LNCAP (cell line): Measurements from ENCODE around the gene NTSR2.

ENCODE experiments used
- TF ChIP-seq, protein P1 (sequence below): fragments of 450-650 bp; IDR thresholded peaks from 2 replicates; pipeline ENCODE4 v1.5.1; 2017; ENCODE audit warnings: mild to moderate bottlenecking

The NTSR2 gene

DNA sequence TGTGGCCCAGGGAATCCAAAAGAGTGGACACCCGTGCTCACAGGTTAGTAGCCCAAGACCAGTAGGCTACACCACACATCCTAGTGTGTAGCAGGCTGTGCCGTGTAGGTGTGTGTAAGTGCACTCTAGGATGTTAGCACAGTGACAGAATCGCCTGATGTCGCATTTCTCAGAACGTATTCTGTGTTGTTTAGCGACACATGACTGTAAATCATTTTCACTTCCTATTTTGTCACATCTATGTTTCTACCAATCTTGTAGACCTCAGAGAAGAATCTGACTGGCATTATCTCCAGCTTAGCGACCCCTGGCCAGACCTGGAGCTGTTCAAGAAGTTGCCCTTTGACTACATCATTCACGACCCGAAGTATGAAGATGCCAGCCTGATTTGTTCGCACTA, 45.1 kb downstream of the NTSR2 start:
- TF ChIP-seq, protein P1, sequence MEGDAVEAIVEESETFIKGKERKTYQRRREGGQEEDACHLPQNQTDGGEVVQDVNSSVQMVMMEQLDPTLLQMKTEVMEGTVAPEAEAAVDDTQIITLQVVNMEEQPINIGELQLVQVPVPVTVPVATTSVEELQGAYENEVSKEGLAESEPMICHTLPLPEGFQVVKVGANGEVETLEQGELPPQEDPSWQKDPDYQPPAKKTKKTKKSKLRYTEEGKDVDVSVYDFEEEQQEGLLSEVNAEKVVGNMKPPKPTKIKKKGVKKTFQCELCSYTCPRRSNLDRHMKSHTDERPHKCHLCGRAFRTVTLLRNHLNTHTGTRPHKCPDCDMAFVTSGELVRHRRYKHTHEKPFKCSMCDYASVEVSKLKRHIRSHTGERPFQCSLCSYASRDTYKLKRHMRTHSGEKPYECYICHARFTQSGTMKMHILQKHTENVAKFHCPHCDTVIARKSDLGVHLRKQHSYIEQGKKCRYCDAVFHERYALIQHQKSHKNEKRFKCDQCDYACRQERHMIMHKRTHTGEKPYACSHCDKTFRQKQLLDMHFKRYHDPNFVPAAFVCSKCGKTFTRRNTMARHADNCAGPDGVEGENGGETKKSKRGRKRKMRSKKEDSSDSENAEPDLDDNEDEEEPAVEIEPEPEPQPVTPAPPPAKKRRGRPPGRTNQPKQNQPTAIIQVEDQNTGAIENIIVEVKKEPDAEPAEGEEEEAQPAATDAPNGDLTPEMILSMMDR = no peak

DNA sequence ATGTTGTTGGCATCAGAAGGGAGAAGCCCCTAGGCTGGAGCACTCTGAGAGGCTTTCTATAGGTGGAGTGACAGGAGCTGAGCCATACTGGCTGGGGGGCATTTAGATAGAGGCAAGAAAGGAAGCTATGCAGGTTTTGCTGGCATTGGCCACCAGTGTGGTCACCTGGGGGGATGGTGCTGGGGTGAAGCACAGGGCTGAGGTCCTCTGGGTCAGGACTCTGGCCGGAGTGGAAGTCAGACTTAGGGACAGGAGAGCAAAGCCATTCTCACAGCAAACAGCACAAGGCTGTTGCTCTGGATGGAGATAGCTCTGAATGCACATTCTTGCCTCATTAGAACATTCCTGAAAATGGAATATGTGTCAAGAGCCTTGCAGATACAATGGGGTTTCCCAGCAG, 47.4 kb downstream of the NTSR2 start:
- TF ChIP-seq, protein P1 = no peak

DNA sequence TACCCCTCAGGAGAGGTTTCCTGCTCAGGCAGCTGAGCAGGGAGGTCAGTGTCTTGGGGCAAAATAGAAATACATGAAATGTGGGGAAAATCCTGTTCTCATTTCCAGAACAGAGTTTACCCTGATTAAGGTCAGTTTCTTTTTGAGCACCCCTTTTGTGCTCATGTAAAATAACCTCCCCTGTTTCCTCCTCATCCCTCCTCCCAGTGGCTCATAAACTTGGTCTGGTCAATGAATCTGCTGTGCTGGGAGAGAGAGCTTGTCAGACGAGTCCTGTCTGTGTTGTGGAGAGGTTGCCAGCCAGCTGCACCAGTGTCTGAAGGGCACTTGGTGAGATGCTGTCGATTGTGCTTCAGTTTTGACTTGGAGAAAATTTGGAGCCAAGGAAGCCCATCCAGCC, 48.6 kb downstream of the NTSR2 start:
- TF ChIP-seq, protein P1 = no peak

DNA sequence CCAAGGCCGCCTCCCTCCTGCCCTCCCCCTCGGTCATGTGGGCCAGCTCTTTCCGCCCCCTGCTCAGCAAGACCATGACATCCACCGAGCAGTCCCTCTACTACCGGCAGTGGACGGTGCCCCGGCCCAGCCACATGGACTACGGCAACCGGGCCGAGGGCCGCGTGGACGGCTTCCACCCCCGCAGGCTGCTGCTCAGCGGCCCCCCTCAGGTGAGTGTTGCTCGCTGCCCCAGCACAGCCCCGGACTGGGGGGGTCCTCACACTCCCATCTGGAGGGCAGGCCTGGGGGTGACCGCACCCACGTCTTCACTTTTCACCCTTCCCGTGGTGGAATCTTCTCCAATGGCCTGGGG, 51.3 kb downstream of the NTSR2 start:
- TF ChIP-seq, protein P1 = no peak

DNA sequence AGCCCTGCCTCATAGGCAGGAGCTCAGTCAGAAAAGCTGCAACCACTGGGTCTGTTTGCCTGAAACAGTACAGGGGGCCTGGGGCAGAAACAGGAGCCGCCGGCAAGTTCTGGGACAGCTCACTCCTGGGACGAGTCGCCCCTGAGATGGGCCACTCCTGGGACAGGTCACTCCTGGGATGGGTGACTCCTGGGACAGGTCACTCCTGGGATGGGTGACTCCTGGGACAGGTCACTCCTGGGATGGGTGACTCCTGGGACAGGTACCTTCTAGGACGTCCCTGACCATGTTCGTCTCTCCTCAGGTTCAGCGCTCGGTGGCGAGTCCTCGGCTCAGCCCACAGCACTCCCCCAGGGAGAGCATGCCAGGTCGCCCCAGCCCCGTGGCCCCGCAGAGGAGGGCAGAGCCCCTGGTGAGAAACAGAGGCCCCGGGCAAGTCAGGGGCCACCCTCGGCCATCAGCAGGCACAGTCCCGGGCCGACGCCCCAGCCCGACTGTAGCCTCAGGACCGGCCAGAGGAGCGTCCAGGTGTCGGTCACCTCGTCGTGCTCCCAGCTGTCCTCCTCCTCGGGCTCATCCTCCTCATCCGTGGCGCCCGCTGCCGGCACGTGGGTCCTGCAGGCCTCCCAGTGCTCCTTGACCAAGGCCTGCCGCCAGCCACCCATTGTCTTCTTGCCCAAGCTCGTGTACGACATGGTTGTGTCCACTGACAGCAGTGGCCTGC, 51.8 kb downstream of the NTSR2 start:
- TF ChIP-seq, protein P1 = no peak

DNA sequence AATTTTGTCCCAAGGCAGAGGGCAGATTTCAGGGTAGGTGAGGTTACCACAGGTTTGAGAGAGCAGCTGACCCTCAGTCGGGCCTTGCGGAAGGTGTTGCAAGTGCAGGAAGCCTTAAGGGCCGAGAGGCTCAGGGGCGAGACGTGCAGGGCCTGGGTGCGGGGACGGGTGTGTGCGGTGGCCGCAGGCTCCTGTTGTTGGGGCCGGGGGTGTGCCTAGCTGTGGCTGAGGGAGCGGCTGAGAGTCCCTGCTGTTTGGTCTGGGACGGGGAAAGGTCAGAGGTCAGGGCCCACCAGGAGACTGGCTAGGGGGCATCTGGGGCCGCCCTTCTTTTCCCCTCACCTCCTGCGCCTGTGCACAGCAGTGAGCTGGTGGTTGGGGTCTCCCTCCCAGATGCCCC, 52.5 kb downstream of the NTSR2 start:
- TF ChIP-seq, protein P1 = no peak

DNA sequence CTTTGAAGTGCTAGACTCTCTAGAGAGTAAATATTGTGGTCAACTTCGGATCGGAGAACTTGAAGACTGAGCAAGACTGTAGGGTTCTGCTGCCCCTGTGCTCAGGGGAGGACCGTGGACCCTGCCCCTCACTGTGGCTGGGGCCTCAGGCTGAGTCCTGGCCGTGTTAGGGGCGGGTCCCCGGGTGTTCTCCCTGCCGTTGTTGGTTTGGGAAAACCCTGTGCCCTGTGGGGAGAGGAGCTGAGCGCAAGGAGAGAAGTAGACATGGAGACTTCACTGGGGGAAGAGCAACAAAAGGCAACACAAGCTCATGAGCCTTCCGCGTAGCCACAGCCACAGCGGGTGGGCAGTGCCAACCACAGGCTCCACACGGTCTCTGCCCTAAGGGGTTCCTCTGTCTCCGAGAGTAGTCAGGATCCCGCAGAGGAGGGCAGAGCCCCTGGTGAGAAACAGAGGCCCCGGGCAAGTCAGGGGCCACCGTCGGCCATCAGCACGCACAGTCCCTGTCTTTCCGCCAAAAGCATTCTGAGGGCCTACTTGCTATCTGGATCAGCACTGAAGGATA, 53.1 kb downstream of the NTSR2 start:
- TF ChIP-seq, protein P1 = no peak
